K562 treated with DMSO at 1 percent for 4 hours (cell line): ENCODE data around the gene NFE2L1. TPM values are rescaled to one million over a fixed set of nuclear protein-coding genes. Genes with fewer than 3 reads are reported as not detected.

Experiments
- total RNA-seq: library from RNA; unstranded; fragments of 300-600 nt; gene quantifications from 2 replicates; pipeline ENCODE4 v1.2.3, GENCODE V29; 2022; ENCODE audit not compliant: insufficient read depth

The NFE2L1 gene, protein sequence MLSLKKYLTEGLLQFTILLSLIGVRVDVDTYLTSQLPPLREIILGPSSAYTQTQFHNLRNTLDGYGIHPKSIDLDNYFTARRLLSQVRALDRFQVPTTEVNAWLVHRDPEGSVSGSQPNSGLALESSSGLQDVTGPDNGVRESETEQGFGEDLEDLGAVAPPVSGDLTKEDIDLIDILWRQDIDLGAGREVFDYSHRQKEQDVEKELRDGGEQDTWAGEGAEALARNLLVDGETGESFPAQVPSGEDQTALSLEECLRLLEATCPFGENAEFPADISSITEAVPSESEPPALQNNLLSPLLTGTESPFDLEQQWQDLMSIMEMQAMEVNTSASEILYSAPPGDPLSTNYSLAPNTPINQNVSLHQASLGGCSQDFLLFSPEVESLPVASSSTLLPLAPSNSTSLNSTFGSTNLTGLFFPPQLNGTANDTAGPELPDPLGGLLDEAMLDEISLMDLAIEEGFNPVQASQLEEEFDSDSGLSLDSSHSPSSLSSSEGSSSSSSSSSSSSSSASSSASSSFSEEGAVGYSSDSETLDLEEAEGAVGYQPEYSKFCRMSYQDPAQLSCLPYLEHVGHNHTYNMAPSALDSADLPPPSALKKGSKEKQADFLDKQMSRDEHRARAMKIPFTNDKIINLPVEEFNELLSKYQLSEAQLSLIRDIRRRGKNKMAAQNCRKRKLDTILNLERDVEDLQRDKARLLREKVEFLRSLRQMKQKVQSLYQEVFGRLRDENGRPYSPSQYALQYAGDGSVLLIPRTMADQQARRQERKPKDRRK
- 151 and 167 TPM in 2 replicates for total RNA-seq

DNA sequence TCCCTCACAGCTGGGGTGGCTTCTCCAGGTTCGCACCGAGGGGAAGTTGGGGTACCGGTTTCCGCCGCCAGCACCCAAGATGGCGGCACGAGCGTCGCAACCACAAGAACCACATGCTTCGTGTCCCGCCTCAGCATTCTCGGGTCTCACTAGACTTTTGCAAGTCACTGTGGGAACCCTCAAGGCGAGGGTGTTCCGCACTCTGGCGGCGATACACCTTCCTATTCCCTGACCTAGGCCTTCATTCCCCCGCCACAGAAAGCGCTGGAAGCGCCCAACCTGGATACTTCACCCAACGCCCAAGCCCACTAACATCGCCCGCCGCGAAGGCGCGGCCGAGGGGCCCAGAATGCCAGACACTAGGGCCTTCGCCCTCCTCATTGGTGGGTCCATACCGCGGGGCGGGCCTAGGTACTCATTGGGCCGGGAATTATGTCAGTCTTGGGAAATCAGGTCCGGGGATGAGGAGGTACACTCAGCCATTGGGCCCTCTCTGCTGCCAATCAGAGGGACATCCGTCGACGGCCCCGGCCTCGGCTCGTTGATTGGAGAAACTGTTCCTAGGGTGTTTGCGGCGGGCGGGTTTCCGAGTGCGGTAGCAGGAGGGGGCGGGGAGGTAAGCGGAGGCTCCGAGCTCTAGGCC lies at the start of gene NFE2L1:
NFE2L1 (plus strand) TSS at position 619 of the 643 bp plus-strand sequence. CDS start 2,760 bp downstream, outside the sequence.

DNA sequence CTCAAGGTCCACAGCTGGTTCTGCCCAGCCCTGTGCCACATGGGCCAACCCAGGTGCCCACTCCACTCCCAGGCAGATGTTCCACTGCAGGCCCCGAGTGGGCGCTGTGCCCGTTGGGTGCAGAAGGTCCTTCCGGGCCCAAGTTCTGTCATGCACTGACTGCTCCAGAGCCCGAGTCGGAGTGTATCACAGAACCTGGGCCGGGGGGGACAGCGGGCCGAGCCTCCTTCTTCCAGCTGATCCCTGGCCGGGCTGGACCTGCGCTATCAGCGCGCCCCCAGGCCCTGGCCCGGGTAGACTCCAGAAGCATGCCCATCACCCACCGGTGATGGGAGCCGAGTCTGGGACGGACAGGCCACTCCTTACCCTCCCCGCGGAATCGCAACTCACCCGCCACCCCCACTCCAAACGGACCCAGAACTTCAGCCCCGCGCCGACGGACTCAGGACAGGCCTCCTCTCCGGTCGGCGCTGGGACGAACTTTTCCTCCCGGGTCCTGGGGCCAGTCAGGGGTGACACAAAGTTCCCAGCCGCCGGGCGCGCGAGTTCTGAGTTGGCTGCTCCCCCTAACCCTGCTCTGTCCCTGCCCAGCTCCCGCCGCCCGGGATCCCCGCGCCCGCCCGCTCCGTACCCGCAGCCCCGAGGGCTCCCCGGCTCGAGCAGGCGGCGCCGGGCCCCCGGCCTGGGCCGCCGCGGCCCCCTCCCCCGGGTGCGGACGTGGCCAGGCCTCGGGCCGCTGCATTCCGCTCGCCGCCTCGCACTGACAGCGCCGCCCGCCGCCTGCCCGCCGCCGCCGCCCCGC lies 10.9 kb upstream of the NFE2L1 start, which contains the start of gene COPZ2:
COPZ2 (minus strand) TSS at position 762 of the 802 bp plus-strand sequence; CDS start at position 742, 20 bp downstream.

DNA sequence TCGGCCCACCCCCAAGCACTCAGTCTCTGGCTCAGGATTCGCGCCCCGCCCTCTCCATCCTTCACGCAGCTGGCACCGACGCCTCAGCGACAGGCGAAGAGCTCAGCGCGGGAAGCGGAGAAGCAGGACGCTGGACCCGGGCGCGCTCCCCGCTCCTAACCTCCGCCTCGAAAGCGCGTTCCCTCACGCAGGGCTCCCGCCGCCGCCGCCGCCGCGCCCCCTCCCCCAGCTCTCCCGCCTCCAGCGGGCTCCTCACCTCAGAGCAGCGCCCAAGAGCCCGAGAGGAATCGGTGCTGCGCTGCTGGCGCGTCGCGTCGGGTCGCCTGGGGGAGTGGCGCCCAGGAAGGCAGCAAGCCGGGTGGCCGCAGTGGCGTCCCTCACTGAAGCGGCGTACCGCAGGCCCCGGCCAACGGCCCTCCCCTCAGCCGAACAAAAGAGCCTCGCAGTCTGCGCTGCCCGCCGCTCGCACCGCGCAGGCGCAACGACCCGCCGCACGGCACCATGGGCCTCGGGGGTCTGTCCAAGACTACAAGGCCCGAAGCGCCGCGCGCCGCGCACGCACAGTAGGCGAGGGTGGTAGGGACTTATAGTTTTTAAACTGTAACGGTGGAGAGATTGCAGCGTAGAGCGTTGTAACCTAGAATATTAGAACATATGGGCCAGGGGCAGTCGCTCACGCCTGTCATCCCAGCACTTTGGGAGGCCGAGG lies 53.0 kb downstream of the NFE2L1 start, which contains the start of gene CBX1:
CBX1 (minus strand) TSS at position 467 of the 709 bp plus-strand sequence. CDS start 24,474 bp downstream, outside the sequence.

DNA sequence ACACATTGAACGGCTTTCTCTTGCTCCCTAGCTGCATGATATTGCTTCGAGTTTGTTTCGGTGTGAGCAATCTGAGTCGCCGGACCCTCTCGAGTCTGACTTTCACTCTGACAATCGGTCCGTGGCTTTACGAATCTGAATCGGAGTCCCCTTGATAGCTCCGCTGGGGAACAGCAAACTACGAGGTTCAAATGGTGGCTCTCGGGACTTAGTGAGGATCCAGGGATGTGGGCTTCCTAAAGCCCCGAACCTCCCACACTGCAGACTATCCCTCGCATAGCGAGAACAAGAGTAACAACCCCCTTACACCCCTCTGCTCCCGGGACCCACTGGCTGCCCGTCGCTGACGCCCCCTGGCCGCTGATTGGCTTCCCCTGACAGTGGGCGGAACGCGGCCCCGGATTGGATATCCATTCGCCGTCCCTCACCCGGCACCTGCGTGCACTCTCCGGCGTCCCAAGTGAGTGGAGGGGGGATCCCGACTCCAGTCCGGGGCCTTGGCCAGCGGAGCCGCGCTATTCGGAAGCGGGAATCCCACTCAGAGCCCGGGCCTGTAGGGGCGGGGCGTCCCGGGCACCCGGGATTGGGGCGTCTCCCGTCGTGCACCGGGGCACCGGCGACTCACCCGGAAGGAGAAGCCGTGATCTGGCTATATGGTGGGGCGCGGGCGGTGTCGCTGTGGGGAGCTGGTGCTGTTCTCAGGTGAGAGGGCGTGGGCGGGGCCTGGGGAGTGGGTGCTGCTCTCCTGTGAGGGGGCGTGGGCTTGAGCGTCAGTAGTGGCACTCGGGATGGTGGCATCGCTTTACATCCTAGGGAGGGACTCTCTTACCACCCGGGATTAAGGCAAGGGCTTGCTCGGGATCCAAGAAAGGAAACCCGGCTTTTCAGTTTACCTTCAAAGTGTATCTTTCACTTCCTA lies 59.2 kb downstream of the NFE2L1 start, which contains the start of gene SNX11:
SNX11 (plus strand) TSS at position 630 of the 919 bp plus-strand sequence. CDS start 4,278 bp downstream, outside the sequence.

Other genes with a start within 250 kb of the NFE2L1 start
- gene OSBPL7, start 226.6 kb upstream of the NFE2L1 start, total RNA-seq, result 7.3 and 10.4 TPM in 2 replicates
- 86.5 and 91.3 TPM in 2 replicates for gene MRPL10, start 216.8 kb upstream of the NFE2L1 start, total RNA-seq
- gene LRRC46, start 216.7 kb upstream of the NFE2L1 start, total RNA-seq, result 1.1 and 1.2 TPM in 2 replicates
- gene SCRN2, start 207.1 kb upstream of the NFE2L1 start, total RNA-seq, result 14.6 and 19.6 TPM in 2 replicates
- 8.9 and 9.5 TPM in 2 replicates for gene SP6, start 197.2 kb upstream of the NFE2L1 start, total RNA-seq
- gene SP2, start 152.1 kb upstream of the NFE2L1 start, total RNA-seq, result 14.9 and 15.0 TPM in 2 replicates
- gene PNPO, start 106.8 kb upstream of the NFE2L1 start, total RNA-seq, result 7.3 and 8.2 TPM in 2 replicates
- not detected in 2 replicates for gene PRR15L, start 90.5 kb upstream of the NFE2L1 start, total RNA-seq
- gene CDK5RAP3, start 77.2 kb upstream of the NFE2L1 start, total RNA-seq, result 155 and 172 TPM in 2 replicates
- not detected in 2 replicates for gene COPZ2, start 10.6 kb upstream of the NFE2L1 start, total RNA-seq
- gene CBX1, start 53.1 kb downstream of the NFE2L1 start, total RNA-seq, result 37.5 and 45.3 TPM in 2 replicates
- gene SNX11, start 59.4 kb downstream of the NFE2L1 start, total RNA-seq, result 19.2 and 32.7 TPM in 2 replicates